Fibroblast of villous mesenchyme (primary cell): ENCODE results near the gene RUFY1. TPM values are rescaled to one million over a fixed set of nuclear protein-coding genes. Genes with fewer than 3 reads are reported as not detected.

Experiments
- DNase-seq: peaks from one replicate; pipeline ENCODE4 v3.0.0-alpha.2; 2010; ENCODE audit warnings: low read depth
- H3K4me3 ChIP-seq: 2 replicates; pipeline ENCODE4 v1.5.1; 2011; ENCODE audit warnings: low read depth, mild to moderate bottlenecking, low read length
- total RNA-seq: library from RNA; depleted of rRNA; stranded (reverse); fragments of >200 nt; gene quantifications from 2 replicates; pipeline ENCODE4 v1.2.3, GENCODE V29; 2012
- TF ChIP-seq, protein P1 (sequence below): IDR thresholded peaks from 2 replicates; pipeline ENCODE4 v1.5.1; 2012; ENCODE audit warnings: low read depth, mild to moderate bottlenecking, low read length; ENCODE audit not compliant: insufficient read depth

The RUFY1 gene
- total RNA-seq, 1 donor, result 54.0 TPM

GRCh38 chr5:179599100-179599499 lies 48.7 kb downstream of the RUFY1 start:
- H3K4me3 ChIP-seq, result no peak overlapping the region
- TF ChIP-seq, protein P1, sequence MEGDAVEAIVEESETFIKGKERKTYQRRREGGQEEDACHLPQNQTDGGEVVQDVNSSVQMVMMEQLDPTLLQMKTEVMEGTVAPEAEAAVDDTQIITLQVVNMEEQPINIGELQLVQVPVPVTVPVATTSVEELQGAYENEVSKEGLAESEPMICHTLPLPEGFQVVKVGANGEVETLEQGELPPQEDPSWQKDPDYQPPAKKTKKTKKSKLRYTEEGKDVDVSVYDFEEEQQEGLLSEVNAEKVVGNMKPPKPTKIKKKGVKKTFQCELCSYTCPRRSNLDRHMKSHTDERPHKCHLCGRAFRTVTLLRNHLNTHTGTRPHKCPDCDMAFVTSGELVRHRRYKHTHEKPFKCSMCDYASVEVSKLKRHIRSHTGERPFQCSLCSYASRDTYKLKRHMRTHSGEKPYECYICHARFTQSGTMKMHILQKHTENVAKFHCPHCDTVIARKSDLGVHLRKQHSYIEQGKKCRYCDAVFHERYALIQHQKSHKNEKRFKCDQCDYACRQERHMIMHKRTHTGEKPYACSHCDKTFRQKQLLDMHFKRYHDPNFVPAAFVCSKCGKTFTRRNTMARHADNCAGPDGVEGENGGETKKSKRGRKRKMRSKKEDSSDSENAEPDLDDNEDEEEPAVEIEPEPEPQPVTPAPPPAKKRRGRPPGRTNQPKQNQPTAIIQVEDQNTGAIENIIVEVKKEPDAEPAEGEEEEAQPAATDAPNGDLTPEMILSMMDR, result no peak
- DNase-seq, result no peak

- no peak overlapping the region for H3K4me3 ChIP-seq
- DNase-seq, result no peak
- TF ChIP-seq, protein P1, result no peak
Measured at GRCh38 chr5:179599566-179599965, 49.2 kb downstream of the RUFY1 start.

- H3K4me3 ChIP-seq, result no peak overlapping the region
- TF ChIP-seq, protein P1, result no peak
- no peak for DNase-seq
Measured at GRCh38 chr5:179599973-179600372, 49.6 kb downstream of the RUFY1 start.

- no peak for DNase-seq
- TF ChIP-seq, protein P1, result no peak
- no peak overlapping the region for H3K4me3 ChIP-seq
Measured at GRCh38 chr5:179601871-179602625, 51.7 kb downstream of the RUFY1 start.

DNA sequence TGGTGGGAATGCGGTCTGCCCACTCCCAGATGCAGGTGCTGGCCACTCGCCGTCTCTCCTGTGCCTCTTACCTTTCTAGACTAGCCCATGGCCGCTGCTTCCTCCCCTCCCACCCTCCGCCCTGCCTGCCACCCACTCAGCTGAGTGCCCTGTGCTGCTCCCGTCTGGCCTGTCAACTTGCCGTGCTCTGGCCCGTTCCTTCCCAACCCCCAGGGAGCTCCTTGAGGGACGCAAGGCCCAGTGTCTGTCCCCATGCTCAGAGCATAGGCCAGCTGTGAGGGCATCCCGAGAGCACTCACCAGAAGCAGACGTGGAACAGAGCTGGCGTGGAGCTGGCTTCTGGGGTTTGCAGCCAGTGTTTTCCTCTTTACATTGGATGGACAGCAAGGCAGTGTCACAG lies 53.0 kb downstream of the RUFY1 start:
- TF ChIP-seq, protein P1, result no peak
- no peak overlapping the region for H3K4me3 ChIP-seq
- no peak for DNase-seq

DNA sequence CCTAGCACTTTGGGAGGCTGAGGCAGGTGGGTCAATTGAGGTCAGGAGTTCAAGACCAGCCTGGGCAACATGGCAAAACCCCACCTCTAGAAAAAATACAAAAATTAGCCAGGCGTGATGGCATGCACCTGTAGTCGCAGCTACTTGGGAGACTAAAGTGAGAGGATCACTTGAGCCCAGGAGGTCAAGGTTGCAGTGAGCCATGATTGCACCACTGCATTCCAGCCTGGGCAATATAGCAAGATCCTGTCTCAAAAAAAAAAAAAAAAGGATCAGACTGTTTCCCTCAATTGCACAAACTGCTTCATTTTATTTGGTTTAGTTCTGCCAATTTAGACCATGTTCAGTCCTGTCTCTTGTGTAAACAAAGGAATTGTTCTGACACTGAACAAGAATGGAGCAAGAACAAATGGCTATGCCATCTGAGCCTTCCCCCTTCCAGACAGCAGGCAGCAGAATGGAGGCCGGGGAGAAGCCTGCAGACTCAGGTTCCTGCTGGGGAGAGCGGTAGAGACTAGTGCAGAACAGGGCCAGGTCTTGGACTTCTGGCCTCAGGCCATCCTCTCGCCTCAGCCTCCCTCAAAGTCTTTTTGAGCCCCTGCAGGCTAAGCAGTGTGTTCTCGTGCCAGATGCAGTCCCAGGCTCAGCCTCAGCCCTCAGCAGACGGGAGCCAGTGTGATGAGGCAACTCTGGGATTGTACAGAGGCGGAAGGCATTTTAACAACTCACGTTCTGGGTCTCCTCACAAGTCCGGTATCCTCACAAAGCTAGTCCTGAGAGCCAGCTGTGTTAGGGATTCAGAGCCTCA lies 54.9 kb downstream of the RUFY1 start:
- DNase-seq, result peak; percentile 69
- TF ChIP-seq, protein P1, result no peak

More for the DNA sequence above, 54.9 kb downstream of the RUFY1 start:
- H3K4me3 ChIP-seq, result no peak overlapping the region
